WTC11 (cell line): ENCODE measurements around the gene DCUN1D3. TPM values are rescaled to one million over a fixed set of nuclear protein-coding genes. Genes with fewer than 3 reads are reported as not detected.
A peak's percentile ranks its signal among the peaks of the same experiment; 100 is the strongest.
"Not testable (repeated sequence)": the region's sequence is repeated elsewhere in the genome, so short reads cannot be mapped to it uniquely, and the experiment has no call there.

Experiments used
- ATAC-seq: fragments of 200-7000 bp; cut with Tn5 transposase; 2 replicates; pipeline ENCODE4 v1.10.0; 2021; ENCODE audit warnings: mild to moderate bottlenecking, moderate library complexity
- CTCF ChIA-PET: fragments of 300-600 bp; sonication (Branson Sonifier 250); formaldehyde crosslinking; loops from one replicate; lab custom pipeline; 2021; ENCODE audit warnings: antibody characterized with exemption; lab: Charles Lee
- POLR2A ChIA-PET: fragments of 350-600 bp; sonication (Branson Sonifier 250); formaldehyde crosslinking; loops from one replicate; lab custom pipeline; 2021; ENCODE audit warnings: antibody characterized with exemption; lab: Charles Lee
- DNase-seq: peaks from one replicate; pipeline ENCODE4 v3.0.0; 2021; ENCODE audit warnings: low spot score
- H3K27ac Mint-ChIP-seq: 2 replicates; pipeline ENCODE4 v1.8.0; 2021; ENCODE audit warnings: mixed read lengths
- H3K27me3 Mint-ChIP-seq: 2 replicates; pipeline ENCODE4 v1.8.0; 2021; ENCODE audit warnings: low read depth, mild to moderate bottlenecking, moderate library complexity, mixed read lengths
- H3K36me3 Mint-ChIP-seq: 2 replicates; pipeline ENCODE4 v1.8.0; 2021; ENCODE audit warnings: mixed read lengths
- H3K4me1 Mint-ChIP-seq: 2 replicates; pipeline ENCODE4 v1.8.0; 2022; ENCODE audit warnings: mixed read lengths
- H3K4me3 Mint-ChIP-seq: 2 replicates; pipeline ENCODE4 v1.8.0; 2021; ENCODE audit warnings: mild to moderate bottlenecking, moderate library complexity, mixed read lengths
- H3K9me3 Mint-ChIP-seq: 2 replicates; pipeline ENCODE4 v1.8.0; 2021; ENCODE audit warnings: mixed read lengths
- AR ChIP-seq: fragments of 250-450 bp; sonication (Bioruptor Pico); IDR thresholded peaks from 2 replicates; pipeline ENCODE4 v1.9.0; 2021; ENCODE audit warnings: mild to moderate bottlenecking
- ATF1 ChIP-seq: sonication (generic); formaldehyde crosslinking; IDR thresholded peaks from 2 replicates; pipeline ENCODE4 v1.8.1; 2023; ENCODE audit warnings: mild to moderate bottlenecking, moderate library complexity, missing genetic modification reagents
- ATF2 ChIP-seq: sonication (generic); formaldehyde crosslinking; IDR thresholded peaks from 2 replicates; pipeline ENCODE4 v1.8.1; 2022; ENCODE audit warnings: low read depth, missing genetic modification reagents, borderline replicate concordance
- CDX4 ChIP-seq: fragments of 250-450 bp; sonication (Bioruptor Pico); IDR thresholded peaks from 2 replicates; pipeline ENCODE4 v1.9.0; 2021; ENCODE audit warnings: moderate library complexity, mild to moderate bottlenecking, inconsistent platforms, borderline replicate concordance
- E2F4 ChIP-seq: sonication (generic); formaldehyde crosslinking; IDR thresholded peaks from 2 replicates; pipeline ENCODE4 v1.8.1; 2022; ENCODE audit warnings: low read depth, mild to moderate bottlenecking, moderate library complexity, missing genetic modification reagents, borderline replicate concordance
- GABPB1 ChIP-seq: sonication (generic); formaldehyde crosslinking; IDR thresholded peaks from 2 replicates; pipeline ENCODE4 v1.8.1; 2023; ENCODE audit warnings: mild to moderate bottlenecking, missing genetic modification reagents
- HMGA2 ChIP-seq: fragments of 250-450 bp; sonication (Bioruptor Pico); IDR thresholded peaks from 2 replicates; pipeline ENCODE4 v1.4.0; 2021; ENCODE audit warnings: mild to moderate bottlenecking, moderate library complexity
- JUN ChIP-seq: sonication (generic); formaldehyde crosslinking; IDR thresholded peaks from 2 replicates; pipeline ENCODE4 v1.8.0; 2023; ENCODE audit warnings: mild to moderate bottlenecking, missing genetic modification reagents
- KAT7 ChIP-seq: sonication (generic); formaldehyde crosslinking; IDR thresholded peaks from 2 replicates; pipeline ENCODE4 v1.8.1; 2023; ENCODE audit warnings: missing genetic modification reagents, mild to moderate bottlenecking, borderline replicate concordance
- MXD4 ChIP-seq: fragments of 250-450 bp; sonication (Bioruptor Pico); IDR thresholded peaks from 2 replicates; pipeline ENCODE4 v1.8.0; 2021; ENCODE audit warnings: mild to moderate bottlenecking, moderate library complexity, borderline replicate concordance
- NR2C2 ChIP-seq: sonication (generic); formaldehyde crosslinking; IDR thresholded peaks from 2 replicates; pipeline ENCODE4 v1.8.0; 2022; ENCODE audit warnings: mild to moderate bottlenecking, missing genetic modification reagents
- NR3C1 ChIP-seq: sonication (generic); formaldehyde crosslinking; conservative IDR thresholded peaks from 2 replicates; pipeline ENCODE4 v1.8.1; 2023; ENCODE audit warnings: low read depth, mild to moderate bottlenecking, missing genetic modification reagents
- PRDM15 ChIP-seq: sonication (generic); formaldehyde crosslinking; IDR thresholded peaks from 2 replicates; pipeline ENCODE4 v1.8.0; 2022; ENCODE audit warnings: missing genetic modification reagents
- SOX15 ChIP-seq: fragments of 250-450 bp; sonication (Bioruptor Pico); IDR thresholded peaks from 2 replicates; pipeline ENCODE4 v1.9.0; 2021; ENCODE audit warnings: mild to moderate bottlenecking
- STAT6 ChIP-seq: sonication (generic); formaldehyde crosslinking; conservative IDR thresholded peaks from 2 replicates; pipeline ENCODE4 v1.8.1; 2023; ENCODE audit warnings: mild to moderate bottlenecking, low read depth, missing genetic modification reagents, moderate library complexity
- TEAD4 ChIP-seq: sonication (generic); formaldehyde crosslinking; IDR thresholded peaks from 2 replicates; pipeline ENCODE4 v1.8.0; 2022; ENCODE audit warnings: mild to moderate bottlenecking, missing genetic modification reagents
- ZNF121 ChIP-seq: sonication (generic); formaldehyde crosslinking; IDR thresholded peaks from 2 replicates; pipeline ENCODE4 v1.8.0; 2023; ENCODE audit warnings: missing genetic modification reagents
- ZNF219 ChIP-seq: sonication (generic); formaldehyde crosslinking; IDR thresholded peaks from 2 replicates; pipeline ENCODE4 v1.8.0; 2023; ENCODE audit warnings: missing genetic modification reagents, mild to moderate bottlenecking, borderline replicate concordance
- ZNF423 ChIP-seq: fragments of 250-450 bp; sonication (Bioruptor Pico); IDR thresholded peaks from 2 replicates; pipeline ENCODE4 v2.1.2; 2022; ENCODE audit warnings: mild to moderate bottlenecking, moderate library complexity
- total RNA-seq: library from RNA; stranded (reverse); gene quantifications from 3 replicates; pipeline ENCODE4 v1.2.3, GENCODE V29; 2021

The DCUN1D3 gene
- total RNA-seq, 1 experiment from 2014 or later = 14.7 TPM

GRCh38 chr16:20866145-20866772, 33.9 kb downstream of the DCUN1D3 start:
- TF ChIP-seq NR3C1 (CRISPR knock-in tag) = no peak
- TF ChIP-seq GABPB1 = 0 out of 2 replicates have a peak, but pooled peaks have one; percentile 27
- no peak for DNase-seq
- CTCF ChIA-PET = interaction anchor here (0.9 to 1.6 kb wide), 4 partner anchors 9 to 236 kb away, joined by 3 to 5 read pairs (median 4); no protein-coding TSS in a partner anchor
- H3K9me3 Mint-ChIP-seq = peaks cover 5% of the 10 kb centered on the region
- H3K36me3 Mint-ChIP-seq = peaks cover 18% of the 10 kb centered on the region
- POLR2A ChIA-PET = no interaction called here
- H3K27me3 Mint-ChIP-seq = no peaks in the 10 kb centered on the region
- no peak overlapping the region for H3K4me3 Mint-ChIP-seq
- ATAC-seq = peak; percentile 55
- H3K27ac Mint-ChIP-seq = peak overlapping the region; percentile 78
- peaks cover 32% of the 10 kb centered on the region for H3K4me1 Mint-ChIP-seq

- H3K4me1 Mint-ChIP-seq = peaks cover 35% of the 10 kb centered on the region
- H3K27me3 Mint-ChIP-seq = no peaks in the 10 kb centered on the region
- no peak overlapping the region for H3K4me3 Mint-ChIP-seq
- peaks cover 18% of the 10 kb centered on the region for H3K36me3 Mint-ChIP-seq
- no peak for DNase-seq
- peaks cover 5% of the 10 kb centered on the region for H3K9me3 Mint-ChIP-seq
- ChIA-PET CTCF (interaction anchor here (0.9 to 1.6 kb wide), 3 partner anchors 9 to 236 kb away, joined by 4 to 5 read pairs (median 4); no protein-coding TSS in a partner anchor), POLR2A (no interaction called here)
- ATAC-seq = no peak
- peak overlapping the region; percentile 55; the same call in 1 of the 2 replicates for H3K27ac Mint-ChIP-seq
- no peak for TF ChIP-seq ZNF121 (CRISPR knock-in tag)
- TF ChIP-seq SOX15 = no peak
- no peak for TF ChIP-seq JUN (CRISPR knock-in tag)
- no peak for TF ChIP-seq HMGA2 (CRISPR knock-in tag)
- TF ChIP-seq CDX4 (CRISPR knock-in tag) = no peak
- TF ChIP-seq TEAD4 (CRISPR knock-in tag) = no peak
- TF ChIP-seq STAT6 = no peak
- no peak for TF ChIP-seq MXD4 (CRISPR knock-in tag)
- no peak for TF ChIP-seq AR
- TF ChIP-seq ATF2 (CRISPR knock-in tag) = no peak
- TF ChIP-seq PRDM15 = no peak
- TF ChIP-seq NR2C2 (CRISPR knock-in tag) = no peak
- no peak for TF ChIP-seq E2F4 (CRISPR knock-in tag)
- no peak for TF ChIP-seq ZNF423 (CRISPR knock-in tag)
- no peak for TF ChIP-seq ZNF219 (CRISPR knock-in tag)
- TF ChIP-seq ATF1 (CRISPR knock-in tag) = no peak
- TF ChIP-seq KAT7 (CRISPR knock-in tag) = no peak
Measured at GRCh38 chr16:20865420-20866131, 34.6 kb downstream of the DCUN1D3 start.

GRCh38 chr16:20864376-20864775, 35.8 kb downstream of the DCUN1D3 start:
- ATAC-seq, DNase-seq, CTCF ChIA-PET, POLR2A ChIA-PET, H3K9me3 Mint-ChIP-seq, H3K27me3 Mint-ChIP-seq, H3K4me3 Mint-ChIP-seq: not testable (repeated sequence)
- Mint-ChIP-seq H3K36me3 (peaks cover 18% of the 10 kb centered on the region), H3K4me1 (peaks cover 47% of the 10 kb centered on the region), H3K27ac (peak overlapping the region; percentile 74; the same call in 1 of the 2 replicates)
